Endothelial cell of umbilical vein (primary cell): ENCODE results near the gene PRSS21. TPM values are rescaled to one million over a fixed set of nuclear protein-coding genes. Genes with fewer than 3 reads are reported as not detected.

Experiments used
- BruUV-seq: library from RNA; stranded (reverse); fragments of 400-500 nt; replicated peaks from 2 replicates; lab custom pipeline; 2021; lab: Mats Ljungman, UMichigan
- CTCF ChIA-PET: fragments of 300-600, 350-600 bp; sonication (Branson Sonifier 250); formaldehyde crosslinking; loops from one replicate; lab custom pipeline; 2021; ENCODE audit warnings: antibody characterized with exemption, inconsistent platforms; lab: Charles Lee
- POLR2A ChIA-PET: fragments of 300-600, 350-600 bp; sonication (Branson Sonifier 250); formaldehyde crosslinking; loops from one replicate; lab custom pipeline; 2021; ENCODE audit warnings: antibody characterized with exemption, inconsistent platforms; lab: Charles Lee
- DNase-seq: peaks from one replicate; pipeline ENCODE4 v3.0.0-alpha.2; 2011; ENCODE audit warnings: low read depth, low spot score
- FAIRE-seq: peaks from 2 replicates; lab custom pipeline; 2011; peaks lifted over from hg19 to GRCh38; lab: Jason Lieb, UNC
- H2AFZ ChIP-seq: 2 replicates; pipeline ENCODE4 v1.6.0; 2012; ENCODE audit warnings: low read depth, low read length, control low read depth, inconsistent platforms
- H3K27ac ChIP-seq: 2 replicates; pipeline ENCODE4 v1.5.1; 2011; ENCODE audit warnings: low read depth, mild to moderate bottlenecking, control low read depth, low read length, moderate library complexity; ENCODE audit not compliant: insufficient read depth
- H3K27me3 ChIP-seq, 2 experiments: 2 replicates each; pipeline versions ENCODE4 v1.6.0 to v1.6.1; 2011; ENCODE audit warnings: low read length in 2 of 2, mixed read lengths in 1 of 2; ENCODE audit not compliant: control insufficient read depth in 2 of 2, insufficient read depth in 2 of 2
- H3K36me3 ChIP-seq, 2 experiments: 2 replicates in 1 of 2; 3 replicates in 1 of 2; pipeline ENCODE4 v1.5.1; 2011; ENCODE audit warnings: low read length in 2 of 2, mild to moderate bottlenecking in 1 of 2, moderate library complexity in 1 of 2; ENCODE audit not compliant: control insufficient read depth in 2 of 2, insufficient read depth in 2 of 2; ENCODE audit errors: extremely low read depth in 1 of 2
- H3K4me1 ChIP-seq: 3 replicates; pipeline ENCODE4 v1.5.1; 2011; ENCODE audit warnings: mild to moderate bottlenecking, low read length; ENCODE audit not compliant: control insufficient read depth, insufficient read depth; ENCODE audit errors: extremely low read depth
- H3K4me2 ChIP-seq: 2 replicates; pipeline ENCODE4 v1.6.1; 2011; ENCODE audit warnings: low read length, control low read depth, mixed read lengths; ENCODE audit not compliant: insufficient read depth
- H3K4me3 ChIP-seq, 3 experiments: fragments of 200-600 bp in 1 of 3; sonication (generic), shearing (Covaris generic) in 1 of 3; replicated peaks in 1 of 3; 2 replicates each; pipeline ENCODE4 v1.5.1; 2011 to 2016; ENCODE audit warnings: control low read depth in 3 of 3, low read length in 3 of 3, mild to moderate bottlenecking in 2 of 3, inconsistent platforms in 1 of 3, low read depth in 1 of 3, moderate library complexity in 1 of 3; ENCODE audit not compliant: insufficient read depth in 1 of 3
- H3K79me2 ChIP-seq: 2 replicates; pipeline ENCODE4 v1.6.0; 2012; ENCODE audit warnings: low read length, inconsistent platforms; ENCODE audit not compliant: control insufficient read depth, insufficient read depth
- H3K9ac ChIP-seq: replicated peaks from 2 replicates; pipeline ENCODE3; 2011; ENCODE audit warnings: low read length, control low read depth; ENCODE audit not compliant: insufficient read depth; ENCODE audit errors: extremely low read depth
- H3K9me1 ChIP-seq: replicated peaks from 3 replicates; pipeline ENCODE4 v1.6.0; 2011; ENCODE audit warnings: mild to moderate bottlenecking, low read length; ENCODE audit not compliant: control insufficient read depth, insufficient read depth; ENCODE audit errors: extremely low read depth
- H3K9me3 ChIP-seq: replicated peaks from 2 replicates; pipeline ENCODE4 v1.5.1; 2012; ENCODE audit warnings: low read length, inconsistent platforms; ENCODE audit not compliant: control insufficient read depth, insufficient read depth
- H4K20me1 ChIP-seq: replicated peaks from 2 replicates; pipeline ENCODE3; 2011; ENCODE audit warnings: mild to moderate bottlenecking, low read length; ENCODE audit not compliant: control insufficient read depth, insufficient read depth; ENCODE audit errors: extremely low read depth
- EZH2 ChIP-seq: IDR thresholded peaks from 2 replicates; pipeline ENCODE4 v1.6.1; 2012; ENCODE audit warnings: borderline replicate concordance, low read depth, mild to moderate bottlenecking, moderate library complexity, low read length, inconsistent platforms; ENCODE audit not compliant: severe bottlenecking
- FOS ChIP-seq: IDR thresholded peaks from 2 replicates; pipeline ENCODE4 v1.6.1; 2011; ENCODE audit warnings: mild to moderate bottlenecking, low read length, moderate library complexity, borderline replicate concordance; ENCODE audit not compliant: insufficient read depth
- GATA2 ChIP-seq: IDR thresholded peaks from 2 replicates; pipeline ENCODE4 v1.7.0; 2011; ENCODE audit warnings: low read depth, mild to moderate bottlenecking, moderate library complexity, mixed read lengths, low read length; ENCODE audit not compliant: insufficient read length, insufficient read depth
- JUN ChIP-seq: IDR thresholded peaks from 2 replicates; pipeline ENCODE4 v1.6.1; 2011; ENCODE audit warnings: borderline replicate concordance, low read depth; ENCODE audit not compliant: insufficient read length, insufficient read depth
- MYC ChIP-seq: IDR thresholded peaks from one replicate; pipeline ENCODE4 v1.6.1; 2011; ENCODE audit warnings: mild to moderate bottlenecking, low read depth, low read length
- POLR2A ChIP-seq: IDR thresholded peaks from 2 replicates; pipeline ENCODE4 v1.6.1; 2012; ENCODE audit warnings: low read depth, mild to moderate bottlenecking, control low read depth, low read length
- POLR2AphosphoS5 ChIP-seq: IDR thresholded peaks from 2 replicates; pipeline ENCODE4 v1.6.1; 2012; ENCODE audit warnings: low read depth, mild to moderate bottlenecking, control low read depth, low read length, moderate library complexity; ENCODE audit not compliant: insufficient read depth
- dilution Hi-C: fragments of 300-500 bp; cut with MboI; formaldehyde crosslinking; loops from one replicate; pipeline ENCODE4 v1.15.0; 2019; ENCODE audit warnings: low sequenced_read_pairs; ENCODE audit not compliant: extremely low pct_ligation_motif_present
- intact Hi-C: fragments of 100-400 bp; cut with micrococcal nuclease; formaldehyde crosslinking; loops from one replicate; pipeline ENCODE4 v1.10.0; 2022
- polyA plus RNA-seq, 4 experiments: library from polyadenylated mRNA; depleted of rRNA in 3 of 4; stranded (reverse) in 3 of 4; unstranded in 1 of 4; fragments of >200 nt; gene quantifications; 2 replicates each; pipeline versions ENCODE4 v1.2.1 to v1.2.3, GENCODE V29; 2011 to 2012; ENCODE audit warnings: missing spikeins in 1 of 4
- total RNA-seq: library from RNA; stranded (reverse); gene quantifications from 2 replicates; pipeline ENCODE4 v1.2.3, GENCODE V29; 2021
- TF ChIP-seq, protein P1 (sequence below): IDR thresholded peaks from 2 replicates; pipeline ENCODE4 v1.6.1; 2011; ENCODE audit not compliant: insufficient read depth, insufficient read length
- TF ChIP-seq, protein P2 (sequence below), 2 donors: IDR thresholded peaks; 1 replicate in 1 of 2; 2 replicates in 1 of 2; pipeline ENCODE4 v1.5.1; 2011; ENCODE audit warnings: low read length in 2 of 2, mild to moderate bottlenecking in 2 of 2, moderate library complexity in 2 of 2, control low read depth in 1 of 2, inconsistent platforms in 1 of 2, low read depth in 1 of 2; ENCODE audit not compliant: insufficient read depth in 1 of 2; ENCODE audit errors: extremely low read depth in 1 of 2

PRSS21 gene
- total and polyA plus RNA-seq, 2 donors (not counting 3 experiments of a cell fraction or from before 2014, with no cell fraction given), result 0.28 TPM; not detected in 1

- dilution Hi-C loops (no loop called here), intact Hi-C loops (no loop called here)
- H3K27ac ChIP-seq, result no peak overlapping the region
- no peaks in the 10 kb centered on the region for H3K79me2 ChIP-seq
- no peak overlapping the region for H2AFZ ChIP-seq
- no peak overlapping the region for H3K4me3 ChIP-seq
- CTCF ChIA-PET, result interaction anchor here (0.6 to 0.9 kb wide), 2 partner anchors 82 to 134 kb away, joined by 3 read pairs; no protein-coding TSS in a partner anchor
- H4K20me1 ChIP-seq, result no peaks in the 10 kb centered on the region
- DNase-seq (no peak), FAIRE-seq (no peak)
- H3K36me3 ChIP-seq, result no peaks in the 10 kb centered on the region
- no peak overlapping the region for H3K9ac ChIP-seq
- POLR2A ChIA-PET, result no interaction called here
- peaks cover 4 to 7% of the 10 kb centered on the region in 2 experiments for H3K27me3 ChIP-seq
- BruUV-seq, result no TSS peak
- no peaks in the 10 kb centered on the region for H3K9me1 ChIP-seq
- H3K9me3 ChIP-seq, result no peaks in the 10 kb centered on the region
- TF ChIP-seq EZH2 (no peak), JUN (no peak), GATA2 (no peak), POLR2A (no peak), MYC (no peak)
- TF ChIP-seq, protein P1, sequence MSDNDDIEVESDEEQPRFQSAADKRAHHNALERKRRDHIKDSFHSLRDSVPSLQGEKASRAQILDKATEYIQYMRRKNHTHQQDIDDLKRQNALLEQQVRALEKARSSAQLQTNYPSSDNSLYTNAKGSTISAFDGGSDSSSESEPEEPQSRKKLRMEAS, result no peak
- no peaks in the 10 kb centered on the region for H3K4me1 ChIP-seq
- no peak overlapping the region for H3K4me2 ChIP-seq
Measured at GRCh38 chr16:2792940-2793339, 24.1 kb upstream of the PRSS21 start.

DNA sequence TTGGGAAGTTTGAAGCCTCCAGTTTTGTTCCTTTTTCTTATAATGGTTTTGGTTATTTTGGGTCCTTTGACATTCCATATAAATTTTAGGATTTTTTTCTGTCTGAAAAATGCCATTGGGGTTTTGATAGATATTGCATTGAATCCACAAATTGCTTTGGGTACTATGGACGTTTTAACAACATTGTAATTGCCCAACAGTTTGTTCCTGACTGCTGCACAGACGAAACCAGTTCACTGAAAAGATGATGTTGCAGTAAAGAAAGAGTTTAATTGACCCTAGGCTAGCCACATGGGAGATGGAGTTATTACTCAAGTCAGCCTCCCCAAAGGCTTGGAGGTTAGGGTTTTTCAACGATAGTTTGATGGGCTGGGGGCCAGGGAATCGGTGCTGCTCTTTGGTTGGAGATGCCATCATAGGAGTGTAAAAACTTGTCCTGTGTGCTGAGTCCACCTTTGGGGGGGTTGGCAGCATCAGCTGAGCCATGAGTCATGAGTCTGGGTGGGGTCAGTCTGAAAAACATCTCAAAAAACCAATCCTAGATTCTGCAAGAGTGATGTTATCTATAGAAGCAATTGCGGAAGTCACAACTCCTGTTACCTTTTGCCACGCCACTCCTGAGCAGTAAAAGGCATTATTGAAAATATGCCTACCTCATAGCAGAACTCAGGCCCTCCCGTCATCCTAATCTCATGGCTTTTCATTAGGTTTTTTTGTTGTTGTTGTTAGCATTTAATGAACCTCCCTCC lies 21.5 kb upstream of the PRSS21 start:
- Histone ChIP-seq H3K4me1 (no peaks in the 10 kb centered on the region), H3K9ac (no peak overlapping the region), H3K79me2 (no peaks in the 10 kb centered on the region), H3K9me1 (no peaks in the 10 kb centered on the region), H3K4me3 (no peak overlapping the region), H4K20me1 (no peaks in the 10 kb centered on the region), H3K36me3 (no peaks in the 10 kb centered on the region), H3K27me3 (peaks cover 4 to 7% of the 10 kb centered on the region in 2 experiments), H2AFZ (no peak overlapping the region), H3K4me2 (no peak overlapping the region), H3K9me3 (no peaks in the 10 kb centered on the region), H3K27ac (no peak overlapping the region)
- no peak for DNase-seq
- BruUV-seq, result no TSS peak
- POLR2A ChIA-PET, result no interaction called here
- intact Hi-C loops, result no loop called here
- TF ChIP-seq POLR2AphosphoS5 (no peak), GATA2 (no peak), FOS (no peak), EZH2 (no peak), POLR2A (no peak), JUN (no peak), MYC (no peak)
- TF ChIP-seq, protein P2, sequence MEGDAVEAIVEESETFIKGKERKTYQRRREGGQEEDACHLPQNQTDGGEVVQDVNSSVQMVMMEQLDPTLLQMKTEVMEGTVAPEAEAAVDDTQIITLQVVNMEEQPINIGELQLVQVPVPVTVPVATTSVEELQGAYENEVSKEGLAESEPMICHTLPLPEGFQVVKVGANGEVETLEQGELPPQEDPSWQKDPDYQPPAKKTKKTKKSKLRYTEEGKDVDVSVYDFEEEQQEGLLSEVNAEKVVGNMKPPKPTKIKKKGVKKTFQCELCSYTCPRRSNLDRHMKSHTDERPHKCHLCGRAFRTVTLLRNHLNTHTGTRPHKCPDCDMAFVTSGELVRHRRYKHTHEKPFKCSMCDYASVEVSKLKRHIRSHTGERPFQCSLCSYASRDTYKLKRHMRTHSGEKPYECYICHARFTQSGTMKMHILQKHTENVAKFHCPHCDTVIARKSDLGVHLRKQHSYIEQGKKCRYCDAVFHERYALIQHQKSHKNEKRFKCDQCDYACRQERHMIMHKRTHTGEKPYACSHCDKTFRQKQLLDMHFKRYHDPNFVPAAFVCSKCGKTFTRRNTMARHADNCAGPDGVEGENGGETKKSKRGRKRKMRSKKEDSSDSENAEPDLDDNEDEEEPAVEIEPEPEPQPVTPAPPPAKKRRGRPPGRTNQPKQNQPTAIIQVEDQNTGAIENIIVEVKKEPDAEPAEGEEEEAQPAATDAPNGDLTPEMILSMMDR (IDR thresholded peaks at IDR 0.05; ENCODE audit: extremely low read depth in 1 of 2, insufficient read depth in 1 of 2, low read depth in 1 of 2, low read length in 2 of 2), result no peak
- TF ChIP-seq, protein P1, result no peak
- dilution Hi-C loops, result no loop called here
- CTCF ChIA-PET, result no interaction called here
- FAIRE-seq, result no peak
